Stromal cell of bone marrow (primary cell): ENCODE results near the gene VIPR2.
A peak's percentile ranks its signal among the peaks of the same experiment; 100 is the strongest.

Experiments
- DNase-seq: peaks from one replicate; pipeline ENCODE4 v3.0.0-alpha.2; 2012; ENCODE audit warnings: low read depth

The VIPR2 gene

GRCh38 chr7:159023746-159024145 lies 120.9 kb downstream of the VIPR2 start:
- no peak for DNase-seq

GRCh38 chr7:159023206-159023605 lies 121.5 kb downstream of the VIPR2 start:
- no peak for DNase-seq

GRCh38 chr7:159022238-159022993 lies 122.3 kb downstream of the VIPR2 start:
- no peak for DNase-seq

GRCh38 chr7:159020987-159021386 lies 123.7 kb downstream of the VIPR2 start:
- DNase-seq: no peak

- no peak for DNase-seq
Measured at GRCh38 chr7:159019111-159019510, 125.6 kb downstream of the VIPR2 start.

- no peak for DNase-seq
Measured at GRCh38 chr7:159017741-159018140, 126.9 kb downstream of the VIPR2 start.

- DNase-seq: no peak
Measured at GRCh38 chr7:159017210-159017609, 127.5 kb downstream of the VIPR2 start.

- no peak for DNase-seq
Measured at GRCh38 chr7:159016591-159016990, 128.1 kb downstream of the VIPR2 start.

GRCh38 chr7:159015454-159016410 lies 128.9 kb downstream of the VIPR2 start:
- peak; percentile 15 for DNase-seq

- DNase-seq: no peak
Measured at GRCh38 chr7:159015081-159015453, 129.6 kb downstream of the VIPR2 start.

GRCh38 chr7:159014297-159015062 lies 130.2 kb downstream of the VIPR2 start:
- no peak for DNase-seq

- DNase-seq: no peak
Measured at GRCh38 chr7:159013825-159014289, 130.8 kb downstream of the VIPR2 start.

GRCh38 chr7:159013181-159013690 lies 131.4 kb downstream of the VIPR2 start:
- DNase-seq: no peak

GRCh38 chr7:159012353-159013069 lies 132.2 kb downstream of the VIPR2 start:
- no peak for DNase-seq

GRCh38 chr7:159011722-159012022 lies 133.0 kb downstream of the VIPR2 start:
- DNase-seq: no peak

GRCh38 chr7:159010937-159011721 lies 133.5 kb downstream of the VIPR2 start:
- no peak for DNase-seq

GRCh38 chr7:159010411-159010810 lies 134.3 kb downstream of the VIPR2 start:
- DNase-seq: no peak

- DNase-seq: no peak
Measured at GRCh38 chr7:159009951-159010350, 134.7 kb downstream of the VIPR2 start.

- DNase-seq: no peak
Measured at GRCh38 chr7:159008417-159008816, 136.2 kb downstream of the VIPR2 start.

GRCh38 chr7:159007996-159008389 lies 136.7 kb downstream of the VIPR2 start:
- DNase-seq: no peak
